Calu3 (cell line): ENCODE results near the gene TMEM161B. TPM values are rescaled to one million over a fixed set of nuclear protein-coding genes. Genes with fewer than 3 reads are reported as not detected.

Source experiments
- BruUV-seq: library from RNA; stranded (reverse); fragments of 400-500 nt; replicated peaks from 2 replicates; lab custom pipeline; 2021; lab: Mats Ljungman, UMichigan
- CTCF ChIA-PET: fragments of 300-600 bp; sonication (Branson Sonifier 250); formaldehyde crosslinking; loops from one replicate; lab custom pipeline; 2022; ENCODE audit warnings: antibody characterized with exemption; lab: Charles Lee
- DNase-seq: peaks from one replicate; pipeline ENCODE4 v3.0.0; 2022
- H3K27ac Mint-ChIP-seq: one replicate; pipeline ENCODE4 v1.8.0; 2022; ENCODE audit warnings: mixed read lengths; ENCODE audit not compliant: unreplicated experiment
- H3K27me3 Mint-ChIP-seq: one replicate; pipeline ENCODE4 v1.8.0; 2022; ENCODE audit warnings: mixed read lengths; ENCODE audit not compliant: unreplicated experiment
- H3K36me3 Mint-ChIP-seq: one replicate; pipeline ENCODE4 v1.8.0; 2022; ENCODE audit warnings: mild to moderate bottlenecking, moderate library complexity, mixed read lengths; ENCODE audit not compliant: insufficient read depth, unreplicated experiment
- H3K4me1 Mint-ChIP-seq: one replicate; pipeline ENCODE4 v1.8.0; 2022; ENCODE audit warnings: mild to moderate bottlenecking, low read depth, mixed read lengths; ENCODE audit not compliant: unreplicated experiment
- H3K4me3 Mint-ChIP-seq: one replicate; pipeline ENCODE4 v1.8.0; 2022; ENCODE audit warnings: mild to moderate bottlenecking, low read depth, moderate library complexity, mixed read lengths; ENCODE audit not compliant: unreplicated experiment
- H3K9me3 Mint-ChIP-seq: one replicate; pipeline ENCODE4 v1.8.0; 2022; ENCODE audit warnings: low read depth, mixed read lengths; ENCODE audit not compliant: unreplicated experiment
- CTCF ChIP-seq: fragments of 200-600 bp; IDR thresholded peaks from one replicate; pipeline ENCODE4 v1.8.0; 2022; ENCODE audit warnings: antibody characterized with exemption; ENCODE audit not compliant: unreplicated experiment
- intact Hi-C: fragments of 100-400 bp; cut with micrococcal nuclease; formaldehyde crosslinking; loops from one replicate; pipeline ENCODE4 v1.10.0; 2022; ENCODE audit not compliant: unreplicated experiment
- total RNA-seq: library from RNA; stranded (reverse); gene quantifications from 2 replicates; pipeline ENCODE4 v1.2.3, GENCODE V29; 2022

TMEM161B gene
- total RNA-seq, 1 experiment from 2014 or later = 35.7 TPM

DNA sequence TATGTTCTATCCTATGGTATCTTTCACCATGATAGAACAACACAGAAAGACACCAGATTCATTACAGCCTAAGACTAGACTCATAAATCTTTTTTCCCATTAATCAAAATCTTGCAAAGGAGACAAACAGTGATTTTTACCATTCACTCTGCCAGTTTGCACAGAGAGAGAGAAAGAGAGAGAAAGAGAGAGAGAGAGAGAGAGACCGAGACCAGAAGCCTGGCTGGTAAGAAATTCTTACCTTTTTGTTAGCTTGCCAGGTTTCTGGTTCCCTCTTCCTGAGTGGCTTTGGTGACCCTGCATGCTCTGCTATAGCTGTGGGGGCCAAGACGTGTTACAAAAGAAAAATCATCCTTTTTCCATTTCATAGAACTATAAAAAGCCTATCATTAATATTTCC lies 18.6 kb downstream of the TMEM161B start:
- no peak for TF ChIP-seq CTCF
- BruUV-seq = no TSS peak
- peaks cover 50% of the 10 kb centered on the region for H3K4me1 Mint-ChIP-seq
- CTCF ChIA-PET = no interaction called here
- no peaks in the 10 kb centered on the region for H3K27me3 Mint-ChIP-seq
- peaks cover 3% of the 10 kb centered on the region for H3K36me3 Mint-ChIP-seq
- intact Hi-C loops = no loop called here
- H3K4me3 Mint-ChIP-seq = no peak overlapping the region
- H3K9me3 Mint-ChIP-seq = no peaks in the 10 kb centered on the region
- DNase-seq = no peak
- H3K27ac Mint-ChIP-seq = no peak overlapping the region

- H3K27ac Mint-ChIP-seq = no peak overlapping the region
- BruUV-seq = no TSS peak
- CTCF ChIA-PET = interaction anchor here (0.5 kb wide), 1 partner anchor 378 kb away, joined by 3 read pairs; no protein-coding TSS in a partner anchor
- no peak for TF ChIP-seq CTCF
- intact Hi-C loops = no loop called here
- H3K27me3 Mint-ChIP-seq = no peaks in the 10 kb centered on the region
- H3K4me1 Mint-ChIP-seq = peaks cover 51% of the 10 kb centered on the region
- peaks cover 9% of the 10 kb centered on the region for H3K36me3 Mint-ChIP-seq
- H3K4me3 Mint-ChIP-seq = no peak overlapping the region
- DNase-seq = no peak
- H3K9me3 Mint-ChIP-seq = no peaks in the 10 kb centered on the region
These were observed 19.7 kb downstream of the TMEM161B start for GRCh38 chr5:88248743-88249540.

DNA sequence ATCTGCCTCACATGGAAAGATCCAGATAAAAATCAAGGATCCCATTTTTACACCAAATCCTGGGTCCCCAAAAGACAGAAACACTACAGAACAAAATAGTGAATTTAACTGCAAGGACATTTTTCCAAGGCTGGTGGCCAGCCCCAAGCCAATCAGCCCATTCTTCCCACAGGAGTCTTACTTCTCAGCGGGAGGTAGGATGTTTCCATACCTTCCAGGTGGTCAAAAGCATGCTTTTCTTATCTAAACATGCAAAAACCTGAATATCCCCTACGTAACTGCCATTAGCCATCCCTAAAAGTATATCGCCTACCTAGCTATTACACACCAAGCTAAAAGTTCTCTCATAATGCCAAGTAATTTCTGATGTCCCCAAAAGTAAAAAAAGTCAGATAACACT lies 20.6 kb downstream of the TMEM161B start:
- no TSS peak for BruUV-seq
- Mint-ChIP-seq H3K4me3 (no peak overlapping the region), H3K9me3 (no peaks in the 10 kb centered on the region), H3K27ac (no peak overlapping the region), H3K27me3 (no peaks in the 10 kb centered on the region), H3K36me3 (peaks cover 9% of the 10 kb centered on the region), H3K4me1 (peaks cover 49% of the 10 kb centered on the region)
- intact Hi-C loops = no loop called here
- CTCF ChIA-PET = no interaction called here
- TF ChIP-seq CTCF = no peak
- DNase-seq = no peak

GRCh38 chr5:88245893-88246244 lies 22.8 kb downstream of the TMEM161B start:
- Mint-ChIP-seq H3K4me3 (peak overlapping the region; percentile 66), H3K27me3 (no peaks in the 10 kb centered on the region), H3K36me3 (peaks cover 9% of the 10 kb centered on the region), H3K4me1 (peaks cover 52% of the 10 kb centered on the region), H3K27ac (peak overlapping the region; percentile 46), H3K9me3 (no peaks in the 10 kb centered on the region)
- intact Hi-C loops = no loop called here
- DNase-seq = no peak
- BruUV-seq = no TSS peak
- CTCF ChIA-PET = no interaction called here
- TF ChIP-seq CTCF = no peak
